ENCODE data around the gene ABCC1.
A peak's percentile ranks its signal among the peaks of the same experiment; 100 is the strongest.
"Not testable (repeated sequence)": the region's sequence is repeated elsewhere in the genome, so short reads cannot be mapped to it uniquely, and the experiment has no call there.

Gene ABCC1

DNA sequence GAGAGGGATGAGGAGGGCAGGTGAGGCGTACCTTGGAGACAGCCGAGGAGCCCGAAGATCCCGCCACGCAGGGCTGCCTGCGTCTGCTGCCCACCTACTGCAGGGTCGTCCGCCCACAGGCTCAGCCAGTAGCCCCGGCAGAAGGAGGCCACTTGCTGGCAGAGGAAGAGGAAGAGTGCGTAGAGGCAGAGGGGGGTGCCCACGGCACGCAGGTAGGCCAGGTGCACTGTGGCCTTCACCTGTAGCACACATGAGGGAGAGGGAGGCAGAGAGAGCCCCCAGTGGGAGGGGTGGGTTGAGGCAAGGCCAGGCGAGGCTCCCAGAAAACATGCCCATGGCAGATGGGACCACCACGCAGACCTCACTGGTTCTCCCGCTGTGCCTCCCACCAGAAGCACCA, 220.2 kb downstream of the ABCC1 start:
- H3K27me3 ChIP-seq = no peaks in the 10 kb centered on the region
- H3K36me3 ChIP-seq = no peaks in the 10 kb centered on the region
- H3K4me3 ChIP-seq (ENCODE audit: low read depth, low read length) = no peak overlapping the region
- no peak for DNase-seq
- TF ChIP-seq, protein P1, sequence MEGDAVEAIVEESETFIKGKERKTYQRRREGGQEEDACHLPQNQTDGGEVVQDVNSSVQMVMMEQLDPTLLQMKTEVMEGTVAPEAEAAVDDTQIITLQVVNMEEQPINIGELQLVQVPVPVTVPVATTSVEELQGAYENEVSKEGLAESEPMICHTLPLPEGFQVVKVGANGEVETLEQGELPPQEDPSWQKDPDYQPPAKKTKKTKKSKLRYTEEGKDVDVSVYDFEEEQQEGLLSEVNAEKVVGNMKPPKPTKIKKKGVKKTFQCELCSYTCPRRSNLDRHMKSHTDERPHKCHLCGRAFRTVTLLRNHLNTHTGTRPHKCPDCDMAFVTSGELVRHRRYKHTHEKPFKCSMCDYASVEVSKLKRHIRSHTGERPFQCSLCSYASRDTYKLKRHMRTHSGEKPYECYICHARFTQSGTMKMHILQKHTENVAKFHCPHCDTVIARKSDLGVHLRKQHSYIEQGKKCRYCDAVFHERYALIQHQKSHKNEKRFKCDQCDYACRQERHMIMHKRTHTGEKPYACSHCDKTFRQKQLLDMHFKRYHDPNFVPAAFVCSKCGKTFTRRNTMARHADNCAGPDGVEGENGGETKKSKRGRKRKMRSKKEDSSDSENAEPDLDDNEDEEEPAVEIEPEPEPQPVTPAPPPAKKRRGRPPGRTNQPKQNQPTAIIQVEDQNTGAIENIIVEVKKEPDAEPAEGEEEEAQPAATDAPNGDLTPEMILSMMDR (IDR thresholded peaks at IDR 0.05; ENCODE audit: low read depth, low read length) = no peak
- H3K4me1 ChIP-seq = no peaks in the 10 kb centered on the region
- no peaks in the 10 kb centered on the region for H3K9me3 ChIP-seq

DNA sequence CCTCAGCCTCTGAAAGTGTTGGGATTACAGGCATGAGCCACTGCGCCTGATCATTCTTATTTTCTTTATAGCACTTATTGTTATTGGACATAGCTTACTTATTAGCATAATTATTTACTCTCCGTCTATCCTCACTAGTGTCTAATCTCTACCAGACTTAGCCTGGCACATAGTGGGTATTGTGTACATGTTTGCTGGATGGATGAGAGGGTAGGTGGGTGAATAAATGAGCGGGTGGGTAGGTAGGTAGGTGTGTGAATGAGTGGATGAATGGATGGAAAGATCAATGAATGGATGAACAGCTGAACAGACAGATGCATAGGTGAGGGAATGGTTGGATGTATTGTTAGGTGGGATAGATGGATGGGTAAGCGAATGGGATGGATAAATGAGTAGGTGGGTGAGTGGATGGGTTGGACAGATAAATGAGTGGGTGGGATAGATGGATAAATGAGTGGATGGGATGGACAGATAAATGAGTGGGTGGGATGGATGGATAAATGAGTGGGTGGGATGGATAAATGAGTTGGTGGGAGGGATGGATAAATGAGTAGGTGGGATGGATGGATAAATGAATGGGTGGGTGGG, 222.0 kb downstream of the ABCC1 start:
- Histone ChIP-seq H3K4me1 (no peaks in the 10 kb centered on the region), H3K27me3 (no peaks in the 10 kb centered on the region), H3K36me3 (no peaks in the 10 kb centered on the region), H3K9me3 (no peaks in the 10 kb centered on the region; the same call in 1 of the 2 replicates), H3K4me3 (ENCODE audit: low read depth, low read length) (no peak overlapping the region)
- TF ChIP-seq, protein P1 (IDR thresholded peaks at IDR 0.05; ENCODE audit: low read depth, low read length) = no peak
- no peak for DNase-seq

DNA sequence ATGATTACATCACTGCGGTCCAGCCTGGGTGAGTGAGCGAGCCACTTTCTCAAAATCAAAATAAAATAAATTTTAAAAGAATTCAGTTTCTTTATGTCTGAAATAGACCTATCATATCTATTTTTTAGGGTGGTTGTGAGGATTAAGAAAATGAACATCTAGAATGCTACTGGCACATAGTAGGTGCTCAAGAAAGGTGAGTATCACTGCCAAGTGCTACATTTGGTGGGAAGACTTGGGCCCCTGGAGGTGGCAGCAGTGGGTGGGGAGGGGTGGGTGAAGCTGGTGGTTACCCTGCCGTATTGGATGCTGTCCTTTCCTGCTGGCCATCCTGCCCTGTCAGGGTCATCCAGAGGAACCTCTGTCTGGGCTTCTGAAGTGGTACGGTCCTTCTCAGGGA, 223.6 kb downstream of the ABCC1 start:
- no peak overlapping the region for H3K4me3 ChIP-seq (ENCODE audit: low read depth, low read length)
- no peaks in the 10 kb centered on the region for H3K36me3 ChIP-seq
- H3K4me1 ChIP-seq = no peaks in the 10 kb centered on the region
- no peaks in the 10 kb centered on the region; the same call in 1 of the 2 replicates for H3K9me3 ChIP-seq
- H3K27me3 ChIP-seq = no peaks in the 10 kb centered on the region
- TF ChIP-seq, protein P1 (IDR thresholded peaks at IDR 0.05; ENCODE audit: low read depth, low read length) = no peak
- DNase-seq = no peak

DNA sequence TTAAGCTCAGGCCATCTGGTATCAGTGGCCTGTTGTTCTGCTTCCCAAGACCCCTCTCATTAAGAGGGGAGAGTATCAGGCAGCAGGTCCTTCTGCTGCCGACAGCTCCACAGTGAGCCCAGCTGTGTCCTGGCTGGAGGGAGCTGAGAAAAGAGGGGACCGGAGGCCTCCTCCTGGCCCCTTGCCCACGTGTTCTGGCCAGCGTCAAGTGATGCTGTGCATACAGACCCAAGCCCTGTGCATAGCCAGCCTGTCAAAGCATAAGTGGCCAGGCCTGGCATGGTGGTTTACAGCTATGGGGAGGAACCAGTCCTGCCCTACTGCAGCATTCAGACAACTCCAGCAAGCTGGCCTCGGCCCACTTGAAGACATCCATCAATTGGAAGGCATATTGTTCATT, 225.9 kb downstream of the ABCC1 start:
- TF ChIP-seq, protein P1 (IDR thresholded peaks at IDR 0.05; ENCODE audit: low read depth, low read length) = no peak
- peak; percentile 61 for DNase-seq
- H3K4me1 ChIP-seq = no peaks in the 10 kb centered on the region
- H3K36me3 ChIP-seq = no peaks in the 10 kb centered on the region
- H3K27me3 ChIP-seq = no peaks in the 10 kb centered on the region
- no peaks in the 10 kb centered on the region; the same call in 1 of the 2 replicates for H3K9me3 ChIP-seq
- H3K4me3 ChIP-seq (ENCODE audit: low read depth, low read length) = no peak overlapping the region

DNA sequence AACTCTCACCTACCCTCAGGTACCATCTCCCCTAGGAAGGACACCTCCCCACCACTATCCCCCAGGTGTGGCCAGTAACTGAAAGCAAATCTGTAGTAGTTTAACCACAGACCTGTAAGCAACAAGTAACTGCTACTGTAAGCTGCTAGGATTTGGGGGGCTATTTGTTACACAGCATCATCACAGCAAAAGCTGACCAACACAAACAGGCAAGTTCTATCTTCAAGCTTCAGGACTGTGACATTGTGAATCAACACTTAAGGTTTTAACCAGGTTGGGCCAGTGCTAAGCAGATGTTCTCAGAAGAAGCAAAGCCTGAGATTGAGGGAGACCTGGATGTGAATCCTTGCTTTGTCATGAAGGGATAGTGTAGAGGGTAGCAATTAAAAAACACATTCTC, 226.9 kb downstream of the ABCC1 start:
- TF ChIP-seq, protein P1 (IDR thresholded peaks at IDR 0.05; ENCODE audit: low read depth, low read length) = no peak
- H3K36me3 ChIP-seq = no peaks in the 10 kb centered on the region
- DNase-seq = no peak

DNA sequence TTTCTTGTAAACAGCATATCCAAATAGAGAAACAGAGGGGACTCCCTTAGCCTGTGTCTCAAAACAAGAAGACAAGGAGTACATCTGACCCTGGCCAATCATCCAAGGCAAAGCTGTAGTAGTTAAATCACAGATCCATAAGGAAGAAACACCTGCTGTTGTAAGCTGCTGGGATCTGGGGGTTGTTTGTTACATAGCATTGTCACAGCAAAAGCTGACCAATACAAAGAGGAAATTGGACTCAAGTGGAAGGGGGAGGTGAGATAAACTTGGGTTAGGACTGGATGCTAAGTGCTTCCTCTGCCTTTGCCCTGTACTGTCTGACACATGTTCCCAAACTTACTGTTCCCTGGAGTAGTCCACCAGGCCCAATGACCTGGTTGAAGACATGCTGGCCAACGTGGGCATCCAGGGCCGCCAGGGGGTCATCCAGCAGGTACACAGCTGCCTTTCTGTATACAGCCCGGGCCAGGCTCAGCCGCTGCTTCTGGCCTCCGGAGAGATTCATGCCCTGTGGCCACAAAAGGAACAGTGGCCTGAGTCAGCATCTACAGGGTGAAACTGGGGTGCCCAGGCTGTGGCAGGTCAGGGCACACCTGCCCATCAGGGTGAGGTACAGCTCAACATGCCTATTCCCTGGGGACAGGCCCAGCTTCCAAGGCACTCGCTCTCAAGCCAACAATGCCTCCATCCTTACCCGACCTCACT, 229.2 kb downstream of the ABCC1 start:
- Histone ChIP-seq H3K36me3 (no peaks in the 10 kb centered on the region), H3K4me1 (no peaks in the 10 kb centered on the region), H3K9me3 (no peaks in the 10 kb centered on the region; the same call in 1 of the 2 replicates), H3K4me3 (ENCODE audit: low read depth, low read length) (no peak overlapping the region), H3K27me3 (no peaks in the 10 kb centered on the region)
- no peak for DNase-seq
- TF ChIP-seq, protein P1 (IDR thresholded peaks at IDR 0.05; ENCODE audit: low read depth, low read length) = no peak

More for the DNA sequence above, 226.9 kb downstream of the ABCC1 start:
- Histone ChIP-seq H3K4me1 (no peaks in the 10 kb centered on the region), H3K27me3 (no peaks in the 10 kb centered on the region), H3K4me3 (ENCODE audit: low read depth, low read length) (no peak overlapping the region), H3K9me3 (no peaks in the 10 kb centered on the region; the same call in 1 of the 2 replicates)

DNA sequence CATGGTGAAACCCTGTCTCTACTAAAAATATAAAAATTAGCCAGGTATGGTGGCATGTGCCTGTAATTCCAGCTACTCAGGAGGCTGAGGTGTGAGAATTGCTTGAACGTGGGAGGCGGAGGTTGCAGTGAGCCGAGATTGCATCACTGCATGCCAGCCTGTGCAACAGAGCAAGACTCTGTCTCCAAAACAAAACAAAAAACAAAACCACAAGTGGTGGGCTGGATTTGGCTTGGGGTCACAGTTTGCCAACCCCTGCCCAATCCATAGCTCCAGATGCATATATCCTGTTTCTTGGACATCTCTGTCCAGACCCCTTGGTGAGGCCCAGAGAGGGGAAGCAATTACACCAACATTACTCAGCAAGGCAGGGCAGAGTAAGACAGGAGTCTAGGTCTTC, 232.3 kb downstream of the ABCC1 start:
- H3K9me3 ChIP-seq; H3K36me3 ChIP-seq; H3K4me3 ChIP-seq (ENCODE audit: low read depth, low read length); DNase-seq; H3K4me1 ChIP-seq; H3K27me3 ChIP-seq: not testable (repeated sequence)
